SU-DHL-6 (cell line): ENCODE data around the gene PDHX.

Experiments
- EZH2phosphoT487 ChIP-seq: fragments of 200-600 bp; sonication (generic), shearing (Covaris generic); conservative IDR thresholded peaks from 2 replicates; pipeline ENCODE4 v1.6.1; 2018; ENCODE audit warnings: mild to moderate bottlenecking, antibody characterized with exemption, low read length, moderate library complexity, mixed read lengths
- TF ChIP-seq, protein P1 (sequence below): fragments of 200-600 bp; sonication (generic); IDR thresholded peaks from one replicate; pipeline ENCODE4 v1.5.1; 2017; ENCODE audit warnings: antibody characterized with exemption, mild to moderate bottlenecking, low read length, moderate library complexity; ENCODE audit not compliant: insufficient read depth, poor library complexity, severe bottlenecking

DNA sequence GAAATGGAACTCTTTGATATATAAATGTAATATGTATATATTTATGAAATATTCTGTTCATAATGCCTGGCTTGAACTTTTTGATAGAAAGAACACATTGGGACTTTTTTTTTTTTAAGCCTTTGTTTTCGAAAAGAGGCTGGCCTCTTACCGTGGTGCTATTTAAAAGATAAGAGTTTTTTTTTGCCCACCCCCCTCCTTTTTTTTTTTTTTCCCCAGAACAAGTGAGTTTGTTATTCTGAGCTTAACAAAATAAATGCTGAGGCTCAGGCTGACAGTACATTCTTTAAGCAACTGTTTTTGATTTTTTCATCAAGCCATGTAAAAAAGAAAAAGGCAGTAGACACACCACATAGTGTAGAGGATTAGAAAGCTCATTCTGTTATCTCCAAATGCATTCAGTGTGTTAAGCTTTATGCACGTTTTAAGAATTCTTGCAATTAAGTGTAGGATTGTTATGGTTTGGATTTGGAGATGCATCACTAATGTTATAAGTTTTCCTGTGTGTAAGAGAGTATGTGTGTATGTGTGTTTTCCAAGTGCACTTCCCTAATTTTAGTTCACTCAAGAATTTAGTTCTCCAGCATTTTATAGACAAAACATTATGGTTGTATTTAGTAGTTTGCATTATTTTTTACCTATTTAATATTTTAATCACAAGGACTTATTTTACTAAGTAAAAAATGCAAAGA is 12.0 kb downstream of the PDHX start:
- TF ChIP-seq, protein P1, sequence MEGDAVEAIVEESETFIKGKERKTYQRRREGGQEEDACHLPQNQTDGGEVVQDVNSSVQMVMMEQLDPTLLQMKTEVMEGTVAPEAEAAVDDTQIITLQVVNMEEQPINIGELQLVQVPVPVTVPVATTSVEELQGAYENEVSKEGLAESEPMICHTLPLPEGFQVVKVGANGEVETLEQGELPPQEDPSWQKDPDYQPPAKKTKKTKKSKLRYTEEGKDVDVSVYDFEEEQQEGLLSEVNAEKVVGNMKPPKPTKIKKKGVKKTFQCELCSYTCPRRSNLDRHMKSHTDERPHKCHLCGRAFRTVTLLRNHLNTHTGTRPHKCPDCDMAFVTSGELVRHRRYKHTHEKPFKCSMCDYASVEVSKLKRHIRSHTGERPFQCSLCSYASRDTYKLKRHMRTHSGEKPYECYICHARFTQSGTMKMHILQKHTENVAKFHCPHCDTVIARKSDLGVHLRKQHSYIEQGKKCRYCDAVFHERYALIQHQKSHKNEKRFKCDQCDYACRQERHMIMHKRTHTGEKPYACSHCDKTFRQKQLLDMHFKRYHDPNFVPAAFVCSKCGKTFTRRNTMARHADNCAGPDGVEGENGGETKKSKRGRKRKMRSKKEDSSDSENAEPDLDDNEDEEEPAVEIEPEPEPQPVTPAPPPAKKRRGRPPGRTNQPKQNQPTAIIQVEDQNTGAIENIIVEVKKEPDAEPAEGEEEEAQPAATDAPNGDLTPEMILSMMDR: no peak
- TF ChIP-seq EZH2phosphoT487: no peak
